Panc1 (cell line): Measurements from ENCODE around the gene SEMA3G. TPM values are rescaled to one million over a fixed set of nuclear protein-coding genes. Genes with fewer than 3 reads are reported as not detected.

Source experiments
- ATAC-seq: fragments of 200-7000 bp; cut with Tn5 transposase; 2 replicates; pipeline ENCODE4 v1.9.1; 2020; ENCODE audit warnings: mild to moderate bottlenecking, moderate library complexity
- BruUV-seq: library from RNA; stranded (reverse); fragments of 400-500 nt; replicated peaks from 2 replicates; lab custom pipeline; 2021; lab: Mats Ljungman, UMichigan
- CTCF ChIA-PET: fragments of 300-600 bp; sonication (Branson Sonifier 250); formaldehyde crosslinking; loops from one replicate; lab custom pipeline; 2022; ENCODE audit warnings: antibody characterized with exemption; lab: Charles Lee
- POLR2A ChIA-PET: fragments of 300-600 bp; sonication (Branson Sonifier 250); formaldehyde crosslinking; loops from one replicate; lab custom pipeline; 2022; ENCODE audit warnings: antibody characterized with exemption; lab: Charles Lee
- DNase-seq: peaks from one replicate; pipeline ENCODE4 v3.0.0-alpha.2; 2010; ENCODE audit warnings: low read depth, low spot score
- H3K27ac ChIP-seq: 2 replicates; pipeline ENCODE4 v1.5.1; 2011; ENCODE audit warnings: mild to moderate bottlenecking, low read length, inconsistent platforms
- H3K27me3 ChIP-seq: fragments of 200-500 bp; sonication (Bioruptor generic); 2 replicates; pipeline ENCODE4 v1.6.0; 2014; ENCODE audit warnings: low read length, inconsistent platforms; ENCODE audit not compliant: control insufficient read depth, insufficient read depth
- H3K36me3 ChIP-seq: fragments of 200-500 bp; sonication (Bioruptor generic); 2 replicates; pipeline ENCODE4 v1.5.1; 2014; ENCODE audit warnings: inconsistent platforms, mild to moderate bottlenecking, low read length, moderate library complexity; ENCODE audit not compliant: control insufficient read depth, insufficient read depth
- H3K4me1 ChIP-seq: 2 replicates; pipeline ENCODE4 v1.5.1; 2011; ENCODE audit warnings: inconsistent platforms, mild to moderate bottlenecking, low read length, moderate library complexity; ENCODE audit not compliant: control insufficient read depth, insufficient read depth
- H3K4me3 ChIP-seq, 2 experiments: 2 replicates each; pipeline ENCODE4 v1.5.1; 2011 to 2012; ENCODE audit warnings: low read depth in 2 of 2, low read length in 2 of 2, mild to moderate bottlenecking in 2 of 2, inconsistent platforms in 1 of 2, moderate library complexity in 1 of 2
- H3K9me3 ChIP-seq: fragments of 200-500 bp; sonication (Bioruptor generic); 2 replicates; pipeline ENCODE4 v1.5.1; 2014; ENCODE audit warnings: low read depth, mild to moderate bottlenecking, inconsistent platforms, low read length, moderate library complexity; ENCODE audit not compliant: control insufficient read depth, insufficient read depth
- POLR2AphosphoS5 ChIP-seq: IDR thresholded peaks from 2 replicates; pipeline ENCODE4 v1.6.1; 2012; ENCODE audit warnings: mild to moderate bottlenecking, low read depth, low read length, moderate library complexity
- SIN3A ChIP-seq: IDR thresholded peaks from 2 replicates; pipeline ENCODE4 v1.6.1; 2012; ENCODE audit warnings: low read depth, mild to moderate bottlenecking, low read length, moderate library complexity, borderline replicate concordance; ENCODE audit not compliant: insufficient read depth
- TCF7L2 ChIP-seq: IDR thresholded peaks from 2 replicates; pipeline ENCODE4 v1.6.1; 2011; ENCODE audit warnings: mild to moderate bottlenecking, low read depth, low read length, inconsistent platforms
- in situ Hi-C: cut with HindIII; loops from 2 replicates; pipeline ENCODE4 v1.10.0; 2016; ENCODE audit warnings: low sequenced_read_pairs, low pct_unique_long_range_greater_than_20kb
- intact Hi-C: fragments of 100-400 bp; cut with micrococcal nuclease; formaldehyde crosslinking; loops from one replicate; pipeline ENCODE4 v1.10.0; 2022; ENCODE audit not compliant: unreplicated experiment
- total RNA-seq: library from RNA; stranded (reverse); gene quantifications from one replicate; pipeline ENCODE4 v1.2.1, GENCODE V29; 2021; ENCODE audit not compliant: unreplicated experiment
- TF ChIP-seq, protein P1 (sequence below), 2 experiments: IDR thresholded peaks; 2 replicates each; pipeline ENCODE4 v1.6.1; 2011 to 2012; ENCODE audit warnings: low read depth in 2 of 2, control low read depth in 1 of 2, low read length in 1 of 2, mild to moderate bottlenecking in 1 of 2, moderate library complexity in 1 of 2; ENCODE audit not compliant: insufficient read depth in 1 of 2
- TF ChIP-seq, protein P2 (sequence below): fragments of 450-650 bp; IDR thresholded peaks from 2 replicates; pipeline ENCODE4 v1.5.1; 2017; ENCODE audit warnings: mild to moderate bottlenecking

Gene SEMA3G
- total RNA-seq, 1 experiment from 2014 or later = 1.6 TPM

- H3K27ac ChIP-seq = no peak overlapping the region
- no peak for ATAC-seq
- intact Hi-C loops (no loop called here), in situ Hi-C loops (no loop called here)
- TF ChIP-seq, protein P1, sequence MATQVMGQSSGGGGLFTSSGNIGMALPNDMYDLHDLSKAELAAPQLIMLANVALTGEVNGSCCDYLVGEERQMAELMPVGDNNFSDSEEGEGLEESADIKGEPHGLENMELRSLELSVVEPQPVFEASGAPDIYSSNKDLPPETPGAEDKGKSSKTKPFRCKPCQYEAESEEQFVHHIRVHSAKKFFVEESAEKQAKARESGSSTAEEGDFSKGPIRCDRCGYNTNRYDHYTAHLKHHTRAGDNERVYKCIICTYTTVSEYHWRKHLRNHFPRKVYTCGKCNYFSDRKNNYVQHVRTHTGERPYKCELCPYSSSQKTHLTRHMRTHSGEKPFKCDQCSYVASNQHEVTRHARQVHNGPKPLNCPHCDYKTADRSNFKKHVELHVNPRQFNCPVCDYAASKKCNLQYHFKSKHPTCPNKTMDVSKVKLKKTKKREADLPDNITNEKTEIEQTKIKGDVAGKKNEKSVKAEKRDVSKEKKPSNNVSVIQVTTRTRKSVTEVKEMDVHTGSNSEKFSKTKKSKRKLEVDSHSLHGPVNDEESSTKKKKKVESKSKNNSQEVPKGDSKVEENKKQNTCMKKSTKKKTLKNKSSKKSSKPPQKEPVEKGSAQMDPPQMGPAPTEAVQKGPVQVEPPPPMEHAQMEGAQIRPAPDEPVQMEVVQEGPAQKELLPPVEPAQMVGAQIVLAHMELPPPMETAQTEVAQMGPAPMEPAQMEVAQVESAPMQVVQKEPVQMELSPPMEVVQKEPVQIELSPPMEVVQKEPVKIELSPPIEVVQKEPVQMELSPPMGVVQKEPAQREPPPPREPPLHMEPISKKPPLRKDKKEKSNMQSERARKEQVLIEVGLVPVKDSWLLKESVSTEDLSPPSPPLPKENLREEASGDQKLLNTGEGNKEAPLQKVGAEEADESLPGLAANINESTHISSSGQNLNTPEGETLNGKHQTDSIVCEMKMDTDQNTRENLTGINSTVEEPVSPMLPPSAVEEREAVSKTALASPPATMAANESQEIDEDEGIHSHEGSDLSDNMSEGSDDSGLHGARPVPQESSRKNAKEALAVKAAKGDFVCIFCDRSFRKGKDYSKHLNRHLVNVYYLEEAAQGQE (IDR thresholded peaks at IDR 0.05; ENCODE audit: insufficient read depth in 1 of 2, low read depth in 2 of 2, low read length in 1 of 2) = no peak
- TF ChIP-seq SIN3A = no peak
- no peak for TF ChIP-seq POLR2AphosphoS5
- TF ChIP-seq, protein P2, sequence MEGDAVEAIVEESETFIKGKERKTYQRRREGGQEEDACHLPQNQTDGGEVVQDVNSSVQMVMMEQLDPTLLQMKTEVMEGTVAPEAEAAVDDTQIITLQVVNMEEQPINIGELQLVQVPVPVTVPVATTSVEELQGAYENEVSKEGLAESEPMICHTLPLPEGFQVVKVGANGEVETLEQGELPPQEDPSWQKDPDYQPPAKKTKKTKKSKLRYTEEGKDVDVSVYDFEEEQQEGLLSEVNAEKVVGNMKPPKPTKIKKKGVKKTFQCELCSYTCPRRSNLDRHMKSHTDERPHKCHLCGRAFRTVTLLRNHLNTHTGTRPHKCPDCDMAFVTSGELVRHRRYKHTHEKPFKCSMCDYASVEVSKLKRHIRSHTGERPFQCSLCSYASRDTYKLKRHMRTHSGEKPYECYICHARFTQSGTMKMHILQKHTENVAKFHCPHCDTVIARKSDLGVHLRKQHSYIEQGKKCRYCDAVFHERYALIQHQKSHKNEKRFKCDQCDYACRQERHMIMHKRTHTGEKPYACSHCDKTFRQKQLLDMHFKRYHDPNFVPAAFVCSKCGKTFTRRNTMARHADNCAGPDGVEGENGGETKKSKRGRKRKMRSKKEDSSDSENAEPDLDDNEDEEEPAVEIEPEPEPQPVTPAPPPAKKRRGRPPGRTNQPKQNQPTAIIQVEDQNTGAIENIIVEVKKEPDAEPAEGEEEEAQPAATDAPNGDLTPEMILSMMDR = no peak
- no peak for TF ChIP-seq TCF7L2
- H3K9me3 ChIP-seq = no peaks in the 10 kb centered on the region
- no peaks in the 10 kb centered on the region for H3K4me1 ChIP-seq
- no peak for DNase-seq
- no TSS peak for BruUV-seq
- H3K27me3 ChIP-seq = no peaks in the 10 kb centered on the region
- no peak overlapping the region for H3K4me3 ChIP-seq
- no peaks in the 10 kb centered on the region for H3K36me3 ChIP-seq
- ChIA-PET CTCF (interaction anchor here (0.7 kb wide), 1 partner anchor 197 kb away, joined by 3 read pairs; no protein-coding TSS in a partner anchor), POLR2A (no interaction called here)
These were observed 7.4 kb downstream of the SEMA3G start for GRCh38 chr3:52437326-52438103.

GRCh38 chr3:52436500-52437149 is 8.3 kb downstream of the SEMA3G start:
- CTCF ChIA-PET = no interaction called here
- in situ Hi-C loops = no loop called here

More at GRCh38 chr3:52436500-52437149, 8.3 kb downstream of the SEMA3G start:
- no peak for DNase-seq
- H3K27ac ChIP-seq = no peak overlapping the region
- H3K9me3 ChIP-seq = no peaks in the 10 kb centered on the region
- no peak overlapping the region for H3K4me3 ChIP-seq
- no peaks in the 10 kb centered on the region for H3K4me1 ChIP-seq
- no peak for TF ChIP-seq POLR2AphosphoS5
- TF ChIP-seq, protein P1 (IDR thresholded peaks at IDR 0.05; ENCODE audit: insufficient read depth in 1 of 2, low read depth in 2 of 2, low read length in 1 of 2) = no peak
- TF ChIP-seq TCF7L2 = no peak
- TF ChIP-seq SIN3A = no peak
- TF ChIP-seq, protein P2 = no peak
- H3K36me3 ChIP-seq = no peaks in the 10 kb centered on the region
- POLR2A ChIA-PET = no interaction called here
- ATAC-seq = no peak
- intact Hi-C loops = no loop called here
- H3K27me3 ChIP-seq = no peaks in the 10 kb centered on the region
- BruUV-seq = no TSS peak
